ENCODE data around the gene PLD4. TPM values are rescaled to one million over a fixed set of nuclear protein-coding genes. Genes with fewer than 3 reads are reported as not detected.

The PLD4 gene
- polyA plus RNA-seq, 10 donors: 3.6 to 8.7 (median 4.8) TPM

Other genes starting within 250 kb of the PLD4 start
- 10 to 100 TPM; 31.6 to 57.0 (median 43.3) TPM for gene INF2, start 235.3 kb upstream of the PLD4 start, polyA plus RNA-seq (ENCODE audit: insufficient read length in 10 of 10)
- 10 to 100 TPM; 29.1 to 87.2 (median 57.4) TPM for gene ADSS1, start 200.7 kb upstream of the PLD4 start, polyA plus RNA-seq (ENCODE audit: insufficient read length in 10 of 10)
- 10 to 100 TPM; 48.4 to 90.0 (median 70.7) TPM for gene SIVA1, start 171.7 kb upstream of the PLD4 start, polyA plus RNA-seq (ENCODE audit: insufficient read length in 10 of 10)
- gene AKT1, start 129.1 kb upstream of the PLD4 start, polyA plus RNA-seq (ENCODE audit: insufficient read length in 10 of 10): 100 to 1,000 TPM; 136 to 198 (median 172) TPM
- 1 to 10 TPM; 4.0 to 7.4 (median 6.2) TPM for gene ZBTB42, start 123.8 kb upstream of the PLD4 start, polyA plus RNA-seq (ENCODE audit: insufficient read length in 10 of 10)
- 1 to 10 TPM; 1.1 to 5.4 (median 2.5) TPM for gene CEP170B, start 59.6 kb upstream of the PLD4 start, polyA plus RNA-seq (ENCODE audit: insufficient read length in 10 of 10)
- 10 to 100 TPM in 9 of 10 donors, 1 to 10 TPM in 1; 4.1 to 22.2 (median 16.0) TPM for gene AHNAK2, start 53.5 kb downstream of the PLD4 start, polyA plus RNA-seq (ENCODE audit: insufficient read length in 10 of 10)
- 1 to 10 TPM; 2.6 to 6.7 (median 4.4) TPM for gene CLBA1, start 60.9 kb downstream of the PLD4 start, polyA plus RNA-seq (ENCODE audit: insufficient read length in 10 of 10)
- gene CDCA4, start 96.2 kb downstream of the PLD4 start, polyA plus RNA-seq (ENCODE audit: insufficient read length in 10 of 10): 10 to 100 TPM; 11.0 to 29.9 (median 16.7) TPM
- 1 to 10 TPM in 3 of 10 donors, under 1 TPM in 7; 0.59 to 1.0 (median 0.88) TPM for gene GPR132, start 140.6 kb downstream of the PLD4 start, polyA plus RNA-seq (ENCODE audit: insufficient read length in 10 of 10)
- 10 to 100 TPM; 21.8 to 51.2 (median 35.0) TPM for gene JAG2, start 243.9 kb downstream of the PLD4 start, polyA plus RNA-seq (ENCODE audit: insufficient read length in 10 of 10)